GM19193 (cell line): ENCODE results near the gene HSPBP1.

ENCODE experiments used
- POLR2A ChIP-seq: IDR thresholded peaks from 4 replicates; pipeline ENCODE4 v1.6.1; 2011; ENCODE audit not compliant: insufficient read depth, insufficient read length; ENCODE audit errors: extremely low read depth

Gene HSPBP1

DNA sequence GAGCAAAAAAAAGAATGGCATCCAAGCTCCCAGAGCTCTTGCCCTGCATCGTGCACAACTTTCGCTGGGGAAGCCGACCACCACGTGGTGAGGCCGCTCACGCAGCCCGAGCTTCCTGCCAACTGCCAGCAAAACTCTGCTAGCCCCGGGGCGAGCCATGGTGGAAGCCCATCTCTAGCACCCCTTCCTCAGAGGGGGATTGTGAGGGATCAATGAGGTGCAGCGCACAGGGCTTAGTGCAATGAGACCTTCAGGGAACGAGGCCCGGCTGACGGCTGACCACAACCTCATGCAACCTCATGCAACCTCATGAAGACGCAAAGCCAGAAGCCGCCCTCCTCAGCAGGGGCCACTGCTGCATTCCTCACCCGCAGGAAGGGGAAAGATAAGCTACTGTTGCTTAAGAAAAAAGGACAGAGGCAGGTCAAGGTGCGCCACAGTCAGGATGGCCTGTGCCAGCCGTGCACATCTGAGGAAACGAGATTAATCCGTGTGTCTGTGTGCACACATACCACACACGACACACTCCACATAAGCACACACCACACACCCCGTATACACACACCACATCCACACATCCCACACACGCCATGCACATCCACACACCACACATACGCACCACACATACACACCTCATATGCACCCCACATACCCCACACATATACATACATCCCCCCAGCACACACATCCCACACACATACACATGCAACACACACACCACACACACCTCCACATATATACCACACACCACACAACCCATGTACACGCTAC, 9.6 kb downstream of the HSPBP1 start:
- TF ChIP-seq POLR2A: no peak

DNA sequence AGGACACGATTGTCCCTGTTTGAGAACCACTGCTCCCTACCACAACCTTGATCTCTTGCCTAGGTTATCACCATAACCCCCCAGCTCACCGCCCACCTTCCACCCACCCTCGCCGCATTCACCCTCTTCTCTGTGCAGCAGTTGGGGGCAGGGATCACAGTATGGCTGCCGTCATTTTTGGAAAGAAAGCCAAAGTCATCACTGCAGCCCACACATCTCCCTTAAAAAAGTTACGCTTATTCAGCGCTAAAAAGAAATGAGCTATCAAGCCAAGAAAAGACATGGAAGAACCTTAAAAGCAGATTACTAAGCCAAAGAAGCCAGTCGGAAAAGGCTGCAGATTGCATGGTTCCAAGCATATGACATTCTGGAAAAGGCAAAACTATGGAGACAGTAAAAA, 10.6 kb downstream of the HSPBP1 start:
- no peak for TF ChIP-seq POLR2A

DNA sequence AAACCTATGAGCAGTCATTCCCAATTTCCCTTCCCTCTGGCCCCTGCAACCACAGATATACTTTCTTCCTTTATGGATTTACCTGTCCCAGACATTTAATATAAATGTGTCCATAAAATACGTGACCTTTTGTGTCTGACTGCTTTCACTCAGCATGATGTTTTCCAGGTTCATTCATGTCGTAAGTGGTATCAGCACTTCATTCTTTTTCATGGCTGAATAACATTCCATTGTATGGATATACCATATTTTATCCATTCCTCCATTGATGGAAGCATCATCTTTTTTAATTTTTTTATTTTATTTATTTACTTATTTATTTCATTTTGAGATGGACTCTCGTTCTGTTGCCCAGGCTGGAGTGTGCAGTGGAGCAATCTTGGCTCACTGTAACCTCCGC, 13.1 kb downstream of the HSPBP1 start:
- TF ChIP-seq POLR2A: no peak

DNA sequence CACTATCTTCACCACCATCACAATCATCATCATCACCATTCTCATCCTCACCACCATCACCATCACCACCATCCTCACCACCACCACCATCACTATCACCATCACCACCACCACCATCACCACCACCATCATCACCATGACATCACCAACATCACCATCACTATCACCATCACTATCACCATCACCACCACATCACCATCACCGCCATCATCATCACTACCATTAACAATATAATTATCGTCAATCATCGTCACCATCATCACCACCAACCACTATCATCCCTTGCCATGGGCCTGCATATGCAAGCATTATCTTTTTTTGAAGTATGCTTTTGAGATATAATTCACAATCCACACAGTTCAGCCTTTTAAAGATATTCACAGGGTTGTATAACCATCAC, 13.5 kb downstream of the HSPBP1 start:
- TF ChIP-seq POLR2A: no peak

DNA sequence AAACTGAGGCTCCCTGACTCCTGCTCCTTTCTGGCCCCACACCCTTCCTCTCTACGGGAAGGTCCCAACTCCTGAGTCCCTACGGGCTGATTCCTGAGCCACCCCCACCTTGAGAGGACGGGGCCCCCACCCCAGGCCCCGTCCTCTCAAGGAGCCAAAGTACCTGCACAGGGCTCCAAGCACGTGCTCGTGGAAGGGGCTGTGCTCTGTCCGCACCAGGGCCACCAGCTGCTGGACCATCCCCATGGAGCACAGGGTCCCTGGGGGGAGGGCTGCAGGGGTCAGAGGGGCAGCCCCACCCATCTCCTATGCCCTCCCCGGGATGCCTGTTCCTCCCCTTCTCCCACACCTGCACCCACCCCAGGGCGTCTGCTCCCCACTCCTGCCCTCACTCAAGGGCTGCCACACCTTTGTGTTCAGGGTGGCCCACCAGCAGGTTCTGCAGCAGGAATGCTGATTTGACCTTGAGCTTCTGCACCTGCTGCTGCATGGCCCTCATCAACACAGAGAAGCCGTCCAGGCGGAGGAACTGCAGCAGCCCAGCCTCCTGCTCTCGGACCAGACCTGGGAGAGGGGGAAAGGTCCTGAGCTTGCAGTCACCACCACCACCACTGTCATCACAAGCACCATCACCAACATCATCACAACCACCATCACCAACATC, 14.1 kb downstream of the HSPBP1 start:
- TF ChIP-seq POLR2A: no peak

DNA sequence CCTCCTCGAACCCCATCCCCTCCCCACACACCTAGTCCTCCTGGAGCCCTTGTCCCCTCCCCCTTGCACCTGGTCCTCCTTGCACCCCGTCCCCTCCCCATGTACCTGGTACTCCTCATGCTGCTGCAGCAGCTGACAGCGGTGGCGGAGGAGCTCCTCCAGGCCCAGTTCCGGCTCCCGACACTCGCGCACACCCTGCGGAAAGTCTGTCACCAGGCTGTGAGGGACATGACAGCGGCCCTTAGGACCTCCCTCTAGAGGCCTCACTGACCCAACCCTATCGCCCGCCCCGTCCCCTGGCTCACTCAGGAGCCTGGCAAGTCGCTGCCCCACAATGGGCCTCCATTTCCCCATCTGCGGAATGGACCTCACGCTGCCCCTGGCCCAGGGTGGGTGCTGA, 14.7 kb downstream of the HSPBP1 start:
- TF ChIP-seq POLR2A: no peak

DNA sequence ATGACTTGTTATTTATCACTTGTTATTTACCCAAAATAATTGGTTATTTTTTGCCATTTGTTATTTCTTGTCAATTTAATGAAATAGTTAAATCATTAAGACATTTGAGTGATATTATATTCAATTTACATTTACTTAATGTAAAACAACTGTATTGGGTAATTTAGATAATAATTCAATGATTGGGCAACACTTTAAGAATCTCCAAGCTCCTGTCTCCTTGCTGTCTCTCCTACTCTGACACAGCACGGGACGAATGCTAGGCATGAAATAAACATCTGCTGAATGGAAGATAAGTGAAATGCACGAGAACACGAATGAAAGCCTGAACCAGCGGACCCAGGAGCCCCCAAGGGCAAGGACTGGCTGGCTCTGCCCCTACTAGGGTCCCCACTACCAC, 15.4 kb downstream of the HSPBP1 start:
- TF ChIP-seq POLR2A: no peak

DNA sequence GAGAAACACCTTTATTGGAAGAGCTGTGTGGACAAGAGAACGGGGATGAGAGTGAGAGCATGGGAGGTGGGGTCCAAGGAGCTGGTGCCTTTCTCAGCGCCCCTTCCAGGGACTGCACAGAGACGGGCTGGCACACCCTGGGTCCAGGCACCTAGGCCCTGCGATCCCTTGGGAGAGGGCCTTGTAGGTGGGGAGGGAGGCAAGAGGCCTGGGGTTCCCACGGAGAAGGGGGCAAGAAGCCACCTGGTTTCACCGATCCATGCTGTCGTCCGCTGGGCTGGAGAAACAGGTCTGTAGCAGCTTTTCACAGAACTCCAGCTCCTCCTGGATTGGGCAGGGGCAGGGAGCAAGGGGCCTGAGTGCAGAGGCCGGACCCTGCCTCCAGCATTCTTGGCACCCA, 17.6 kb downstream of the HSPBP1 start:
- no peak for TF ChIP-seq POLR2A

DNA sequence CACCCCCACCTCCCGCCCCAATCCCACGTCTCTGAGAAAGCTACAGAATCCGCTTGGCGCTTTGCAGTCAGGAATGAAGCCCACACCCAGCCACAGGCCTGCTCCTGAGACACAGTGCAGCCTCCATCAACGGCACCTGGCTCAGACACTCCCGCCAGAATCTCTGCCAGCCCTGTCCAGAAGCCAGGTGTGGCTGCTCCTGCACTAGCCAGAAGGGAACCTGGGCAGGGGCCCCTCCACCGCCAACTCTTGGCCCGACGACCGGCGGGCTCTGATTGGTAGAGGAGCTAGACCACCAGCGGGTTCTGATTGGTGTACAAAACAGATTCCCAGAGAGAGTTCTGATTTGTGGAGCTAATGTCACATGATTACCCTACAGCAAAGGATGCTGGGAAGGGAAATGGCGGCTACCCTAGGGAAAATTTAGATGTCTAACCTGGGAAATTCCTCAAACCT, 18.2 kb downstream of the HSPBP1 start:
- no peak for TF ChIP-seq POLR2A

DNA sequence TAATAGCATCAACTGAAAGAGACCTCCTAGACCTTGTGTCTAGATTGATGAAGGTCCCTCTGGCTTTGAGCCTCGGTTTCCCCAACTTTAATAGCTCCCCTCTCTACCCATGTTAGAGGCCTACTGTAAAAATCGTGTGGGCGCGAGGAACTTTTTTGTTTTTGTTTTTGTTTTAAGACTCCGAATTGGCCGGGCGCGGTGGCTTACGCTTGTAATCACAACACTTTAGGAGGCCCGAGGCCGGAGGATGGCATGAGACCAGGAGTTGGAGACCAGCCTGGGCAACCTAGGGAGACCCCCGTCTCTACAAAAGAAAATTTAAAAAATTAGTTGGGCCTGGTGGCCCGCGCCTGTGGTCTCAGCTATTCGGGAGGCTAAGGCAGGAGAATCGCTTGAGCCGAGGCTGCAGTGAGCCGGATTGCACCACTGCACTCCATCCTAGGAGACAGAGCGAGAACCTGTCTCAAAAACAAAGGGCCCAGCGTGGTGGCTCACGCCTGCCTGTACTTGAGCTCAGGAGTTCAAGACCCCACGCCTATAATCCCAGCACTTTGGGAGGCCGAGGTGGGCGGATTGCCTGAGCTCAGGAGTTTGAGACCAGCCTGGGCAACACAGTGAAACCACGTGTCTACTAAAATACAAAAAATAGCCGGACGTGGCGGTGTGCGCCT, 20.2 kb downstream of the HSPBP1 start:
- TF ChIP-seq POLR2A: no peak

DNA sequence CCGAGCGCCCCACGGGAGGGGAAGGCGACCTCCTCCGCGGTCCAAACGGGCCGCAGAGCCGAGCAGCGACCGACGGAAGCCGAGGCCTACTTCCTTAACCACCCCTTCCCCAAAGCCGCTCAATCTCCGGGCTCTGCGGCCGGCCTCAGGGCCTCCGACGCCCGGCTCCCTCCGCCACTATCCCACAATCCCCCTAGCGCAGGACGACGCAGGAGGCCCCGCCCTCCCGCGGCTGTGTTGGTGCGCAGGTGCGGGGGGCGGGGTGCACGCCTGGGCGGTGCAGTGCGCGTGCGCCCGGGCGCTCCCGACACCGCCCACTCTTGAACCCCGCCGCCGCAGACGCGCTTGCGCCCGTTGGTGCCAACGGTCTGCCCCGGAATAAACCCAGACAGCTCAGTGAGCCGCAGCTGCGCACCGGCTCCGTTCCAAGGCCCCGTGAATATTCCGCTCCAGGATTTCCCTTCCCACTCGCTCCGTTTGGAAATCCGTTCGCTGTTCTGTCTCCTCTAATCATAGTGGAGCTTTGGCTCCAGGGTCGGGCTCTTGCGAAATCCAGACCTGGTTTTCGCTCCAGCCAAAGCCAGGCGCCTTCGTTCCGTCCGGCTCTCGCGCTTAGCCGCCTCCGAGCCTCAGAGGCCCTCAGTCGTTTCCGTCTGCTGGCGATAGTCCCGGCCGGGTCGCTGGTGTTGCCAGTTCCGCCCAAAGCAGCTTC, 20.9 kb downstream of the HSPBP1 start, which contains the start of gene PPP6R1:
Gene PPP6R1 (minus strand): TSS at position 190 of the 712 bp plus-strand sequence. CDS start 11,914 bp downstream, outside the sequence.
- peak; percentile 87 for TF ChIP-seq POLR2A

DNA sequence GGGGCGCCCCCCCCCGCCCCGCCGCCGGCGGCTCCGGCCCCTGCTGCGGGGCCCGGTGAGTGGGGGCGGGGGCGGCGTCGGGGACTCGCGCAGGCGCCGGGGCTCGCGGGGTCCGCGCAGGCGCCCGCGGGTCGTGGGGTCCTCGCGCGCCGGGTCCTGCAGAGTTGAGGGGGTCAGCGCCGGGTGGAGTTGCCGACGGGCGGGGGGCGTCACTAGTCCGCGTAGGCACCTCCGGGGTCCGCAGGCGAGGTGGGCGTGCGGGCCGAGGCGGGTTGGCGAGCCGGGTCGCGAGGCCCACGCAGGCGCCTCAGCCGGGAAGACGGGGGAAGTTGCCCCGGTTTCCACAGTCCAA, 21.5 kb downstream of the HSPBP1 start:
- TF ChIP-seq POLR2A: no peak

DNA sequence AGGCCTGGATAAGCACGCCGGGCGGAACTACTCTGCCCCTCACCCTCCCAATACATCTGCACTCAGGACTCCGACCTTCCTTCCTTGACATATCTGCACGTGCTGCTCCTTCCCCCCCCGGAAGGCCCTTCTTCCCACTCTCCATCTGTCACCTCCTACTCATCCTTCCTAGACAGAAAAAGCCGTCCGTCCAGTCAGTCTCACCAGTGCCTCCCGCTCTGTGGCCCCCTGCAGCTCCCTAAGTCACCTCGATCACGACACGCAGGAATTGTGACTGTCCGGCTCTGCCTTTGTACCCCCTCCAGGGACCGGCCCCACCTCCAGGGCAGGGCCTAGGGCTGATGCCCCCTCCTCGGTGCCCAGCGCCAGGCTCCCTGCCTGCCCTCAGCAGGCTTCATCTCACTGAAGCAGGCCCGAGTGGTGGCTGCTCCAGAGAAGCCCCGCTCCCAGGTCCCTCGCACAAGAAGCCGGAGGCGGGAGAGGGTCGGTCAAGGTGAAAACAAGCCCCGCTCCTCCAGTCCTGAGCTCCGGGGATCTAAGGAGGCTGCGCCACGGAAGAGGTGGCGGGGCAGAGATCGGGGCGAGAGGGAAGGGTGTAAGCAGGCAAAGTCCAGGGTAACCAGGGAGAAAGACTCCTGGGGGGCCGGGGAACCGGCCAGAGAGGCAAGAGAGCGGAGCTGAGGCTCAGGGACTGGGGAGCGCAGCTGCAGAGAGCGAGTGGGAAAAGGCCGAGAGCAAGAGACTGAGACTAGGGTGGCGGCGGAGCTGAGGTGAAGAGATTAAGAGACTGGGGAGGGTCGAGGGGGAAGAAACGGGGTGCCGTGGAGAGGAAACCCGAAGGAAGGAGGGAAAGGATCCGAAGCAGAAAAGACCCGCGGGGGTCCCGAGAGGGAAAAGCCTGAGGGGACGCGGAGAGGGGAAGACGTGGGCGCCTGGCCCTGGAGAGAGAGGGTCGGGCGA, 22.2 kb downstream of the HSPBP1 start:
- TF ChIP-seq POLR2A: no peak

DNA sequence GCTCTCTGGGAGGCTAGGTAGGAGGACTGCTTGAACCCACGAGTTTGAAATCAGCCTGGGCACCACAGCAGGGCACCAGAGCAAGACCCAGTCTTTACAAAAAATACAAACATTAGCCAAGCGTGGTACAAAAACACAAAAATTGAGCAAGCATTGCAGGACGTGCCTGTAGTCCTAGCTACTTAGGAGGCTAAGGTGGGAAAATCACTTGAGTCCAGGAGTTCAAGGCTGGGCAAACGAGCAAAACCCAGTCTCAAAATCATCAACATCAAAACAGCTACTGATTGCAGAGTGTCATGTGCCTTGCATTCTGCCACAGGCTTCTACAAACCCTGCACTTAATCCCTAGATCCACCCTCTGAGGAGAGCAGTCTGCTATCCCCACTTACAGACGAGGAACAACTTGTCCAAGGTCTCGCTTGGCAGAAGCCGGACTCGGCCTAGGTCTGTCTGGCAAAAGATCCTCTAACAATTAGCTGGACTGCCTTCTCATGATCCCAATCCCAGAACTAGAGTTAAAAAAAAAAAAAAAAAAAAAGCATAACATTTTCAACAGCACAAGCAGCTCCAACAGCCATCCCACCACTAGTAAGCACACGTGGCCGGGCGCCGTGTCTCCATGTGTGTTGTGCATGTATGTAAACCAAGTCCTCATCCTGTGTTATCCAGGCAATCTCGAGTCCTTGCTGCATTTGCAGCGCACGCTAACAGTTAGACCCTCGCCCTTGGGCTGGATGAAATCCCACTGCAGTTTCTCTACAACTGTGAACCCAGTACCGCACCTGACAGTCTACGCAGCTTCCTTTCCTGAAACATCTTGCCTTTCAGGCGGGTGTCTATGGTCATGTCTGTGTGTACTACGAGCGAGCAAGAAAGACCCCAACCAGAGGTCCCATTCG, 23.1 kb downstream of the HSPBP1 start:
- TF ChIP-seq POLR2A: no peak
